GM12864 (cell line): ENCODE results near the gene RIC8B.

Source experiments
- DNase-seq: peaks from one replicate; pipeline ENCODE4 v3.0.0-alpha.2; 2011; ENCODE audit warnings: low read depth
- H3K4me3 ChIP-seq: 2 replicates; pipeline ENCODE4 v1.5.1; 2011; ENCODE audit warnings: mild to moderate bottlenecking, low read depth, low read length, control low read depth
- TF ChIP-seq, protein P1 (sequence below): IDR thresholded peaks from 2 replicates; pipeline ENCODE4 v1.5.1; 2011; ENCODE audit warnings: low read depth, mild to moderate bottlenecking, moderate library complexity, low read length, control low read depth, inconsistent platforms; ENCODE audit errors: missing control alignments

RIC8B gene

DNA sequence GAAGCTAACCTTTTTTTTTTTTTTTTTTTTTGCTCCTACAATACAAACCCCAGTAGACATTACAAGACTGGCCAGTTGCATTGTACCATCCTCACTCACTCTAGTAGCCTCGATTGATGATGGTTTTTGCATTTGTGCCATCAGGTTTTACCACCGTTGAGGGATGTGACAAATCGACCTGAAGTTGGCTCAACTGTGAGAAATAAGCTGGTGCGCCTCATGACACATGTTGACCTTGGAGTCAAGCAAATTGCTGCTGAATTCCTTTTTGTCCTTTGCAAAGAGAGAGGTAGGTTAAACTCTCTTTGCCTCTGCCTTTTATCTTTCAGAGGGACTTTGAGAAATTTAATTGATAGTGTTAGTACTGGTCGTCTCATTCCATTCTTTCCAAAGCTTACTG, 76.8 kb downstream of the RIC8B start:
- TF ChIP-seq, protein P1, sequence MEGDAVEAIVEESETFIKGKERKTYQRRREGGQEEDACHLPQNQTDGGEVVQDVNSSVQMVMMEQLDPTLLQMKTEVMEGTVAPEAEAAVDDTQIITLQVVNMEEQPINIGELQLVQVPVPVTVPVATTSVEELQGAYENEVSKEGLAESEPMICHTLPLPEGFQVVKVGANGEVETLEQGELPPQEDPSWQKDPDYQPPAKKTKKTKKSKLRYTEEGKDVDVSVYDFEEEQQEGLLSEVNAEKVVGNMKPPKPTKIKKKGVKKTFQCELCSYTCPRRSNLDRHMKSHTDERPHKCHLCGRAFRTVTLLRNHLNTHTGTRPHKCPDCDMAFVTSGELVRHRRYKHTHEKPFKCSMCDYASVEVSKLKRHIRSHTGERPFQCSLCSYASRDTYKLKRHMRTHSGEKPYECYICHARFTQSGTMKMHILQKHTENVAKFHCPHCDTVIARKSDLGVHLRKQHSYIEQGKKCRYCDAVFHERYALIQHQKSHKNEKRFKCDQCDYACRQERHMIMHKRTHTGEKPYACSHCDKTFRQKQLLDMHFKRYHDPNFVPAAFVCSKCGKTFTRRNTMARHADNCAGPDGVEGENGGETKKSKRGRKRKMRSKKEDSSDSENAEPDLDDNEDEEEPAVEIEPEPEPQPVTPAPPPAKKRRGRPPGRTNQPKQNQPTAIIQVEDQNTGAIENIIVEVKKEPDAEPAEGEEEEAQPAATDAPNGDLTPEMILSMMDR: no peak
- H3K4me3 ChIP-seq: no peak overlapping the region
- no peak for DNase-seq

DNA sequence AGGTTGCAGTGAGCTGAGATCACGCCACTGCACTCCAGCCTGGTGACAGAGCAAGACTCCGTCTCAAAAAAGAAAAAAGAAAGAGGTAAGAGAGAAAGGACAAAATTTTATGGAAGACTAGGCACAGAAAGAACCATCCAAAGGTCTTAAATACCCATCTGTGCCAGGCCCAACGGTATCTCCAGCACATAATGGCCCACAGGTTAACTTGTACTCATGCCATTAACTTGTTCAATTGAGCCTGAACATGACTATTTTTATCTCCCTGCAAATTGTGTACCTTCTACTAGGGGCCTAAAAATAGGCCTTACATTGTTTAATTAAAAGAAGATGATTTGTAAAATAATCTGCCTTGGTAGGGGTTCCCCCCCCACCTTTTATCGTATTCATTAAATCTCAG, 80.2 kb downstream of the RIC8B start:
- no peak overlapping the region for H3K4me3 ChIP-seq
- DNase-seq: no peak
- TF ChIP-seq, protein P1: no peak

DNA sequence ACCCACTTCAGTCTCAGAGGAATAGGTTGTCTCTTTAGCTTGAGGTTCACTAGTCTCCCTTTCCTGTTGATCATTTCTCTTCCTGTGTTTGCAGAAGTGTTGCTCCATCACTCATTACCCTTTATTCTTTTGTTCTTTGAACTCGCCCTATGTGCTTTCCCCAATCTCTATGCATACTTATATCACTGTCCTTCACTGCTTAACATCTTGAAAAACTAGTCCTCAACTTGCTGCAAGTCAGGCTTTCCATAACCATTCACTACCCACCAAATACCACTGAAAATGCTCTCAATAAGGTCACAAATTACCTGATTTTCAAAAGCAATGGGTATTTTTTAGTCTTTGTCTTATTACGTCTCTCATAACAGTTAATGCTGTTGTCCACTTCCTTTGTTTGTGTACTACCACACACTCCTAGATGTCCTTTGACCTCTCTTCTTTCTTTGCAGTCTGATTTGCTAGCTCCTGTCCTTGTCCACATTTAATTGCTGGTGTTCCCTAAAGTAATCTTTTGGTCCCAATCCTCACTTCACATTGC, 80.8 kb downstream of the RIC8B start:
- DNase-seq: no peak
- TF ChIP-seq, protein P1: no peak
- no peak overlapping the region for H3K4me3 ChIP-seq

DNA sequence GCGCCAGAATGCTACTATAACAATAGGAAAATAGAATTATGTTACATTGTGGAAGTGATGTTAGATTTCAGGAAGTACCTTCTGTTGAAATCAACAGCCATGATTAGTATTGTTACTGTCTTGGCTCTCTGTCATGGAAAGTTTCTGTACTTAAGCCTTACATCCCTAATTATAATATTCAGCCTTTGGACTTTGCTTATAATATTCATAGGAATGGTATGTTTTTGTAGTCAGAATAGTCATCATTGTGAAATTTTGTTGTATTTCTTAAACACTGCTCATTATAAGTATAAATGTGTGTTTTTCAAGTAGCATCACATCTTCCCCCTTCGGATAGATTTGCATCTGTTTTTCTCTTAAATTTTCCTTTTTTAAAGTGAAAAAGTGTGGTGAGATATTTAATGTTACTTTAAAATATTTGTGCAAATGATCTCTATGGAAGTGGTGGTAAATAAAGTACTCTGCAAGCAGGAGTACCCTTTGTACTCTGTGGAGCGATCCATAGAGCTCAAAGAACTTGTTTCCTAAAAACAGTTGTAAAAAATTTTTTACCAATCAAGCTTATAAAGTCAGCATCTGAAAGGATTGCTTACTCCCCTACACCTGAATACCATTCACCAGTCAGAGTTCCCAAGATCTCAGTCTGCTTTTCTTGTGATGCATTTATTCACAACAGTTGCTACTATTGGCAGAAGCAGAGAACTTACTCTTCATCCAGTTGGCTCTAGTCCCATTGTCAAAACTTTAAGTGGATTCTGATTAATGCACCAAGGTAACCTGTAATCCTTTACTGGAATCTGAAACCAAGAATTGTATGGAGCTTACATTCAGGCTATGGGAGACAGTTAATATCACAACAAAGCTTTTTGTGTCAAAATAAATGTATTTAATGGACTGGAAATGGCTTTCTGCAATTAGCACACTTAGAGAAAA, 87.8 kb downstream of the RIC8B start:
- DNase-seq: no peak
- no peak overlapping the region for H3K4me3 ChIP-seq
- TF ChIP-seq, protein P1: no peak

DNA sequence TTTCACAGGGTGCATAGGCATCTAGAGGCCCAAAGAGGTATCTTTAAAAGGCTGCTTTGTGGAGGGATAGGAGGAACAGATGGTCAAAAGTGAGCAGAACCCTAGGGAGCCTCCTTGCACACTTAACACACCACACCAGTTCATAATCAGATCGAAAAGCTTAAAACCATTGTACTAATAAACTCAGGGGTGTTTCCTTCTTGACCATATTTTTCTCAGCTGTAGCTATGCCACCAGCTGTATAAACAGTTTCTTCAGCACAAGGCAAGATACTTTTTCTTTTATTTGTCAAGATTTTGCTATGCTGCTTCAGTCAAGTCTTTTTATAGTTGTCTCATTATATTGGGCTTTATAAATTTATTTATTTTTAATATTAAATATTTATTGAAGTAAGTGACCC, 88.7 kb downstream of the RIC8B start:
- H3K4me3 ChIP-seq: no peak overlapping the region
- TF ChIP-seq, protein P1: no peak
- no peak for DNase-seq

DNA sequence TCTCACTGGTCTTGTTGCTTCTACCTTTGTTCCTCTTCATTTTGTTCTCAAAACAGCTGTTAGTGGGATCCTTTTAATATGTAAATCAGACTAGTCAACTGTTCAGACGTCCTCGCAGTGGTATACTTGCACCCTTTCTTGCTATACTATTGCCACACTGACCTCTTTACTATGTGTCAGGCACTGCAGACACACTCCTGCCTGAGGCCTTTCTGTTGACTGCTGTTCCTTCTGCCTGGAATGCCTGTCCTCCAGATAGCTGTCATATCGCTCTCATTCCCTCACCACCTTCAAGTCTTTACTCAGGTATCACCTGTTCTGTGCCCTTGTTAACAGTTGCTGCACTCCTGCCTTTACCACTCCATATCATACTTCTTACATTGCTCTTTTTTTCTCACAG, 91.2 kb downstream of the RIC8B start:
- DNase-seq: no peak
- TF ChIP-seq, protein P1: no peak
- H3K4me3 ChIP-seq: no peak overlapping the region

DNA sequence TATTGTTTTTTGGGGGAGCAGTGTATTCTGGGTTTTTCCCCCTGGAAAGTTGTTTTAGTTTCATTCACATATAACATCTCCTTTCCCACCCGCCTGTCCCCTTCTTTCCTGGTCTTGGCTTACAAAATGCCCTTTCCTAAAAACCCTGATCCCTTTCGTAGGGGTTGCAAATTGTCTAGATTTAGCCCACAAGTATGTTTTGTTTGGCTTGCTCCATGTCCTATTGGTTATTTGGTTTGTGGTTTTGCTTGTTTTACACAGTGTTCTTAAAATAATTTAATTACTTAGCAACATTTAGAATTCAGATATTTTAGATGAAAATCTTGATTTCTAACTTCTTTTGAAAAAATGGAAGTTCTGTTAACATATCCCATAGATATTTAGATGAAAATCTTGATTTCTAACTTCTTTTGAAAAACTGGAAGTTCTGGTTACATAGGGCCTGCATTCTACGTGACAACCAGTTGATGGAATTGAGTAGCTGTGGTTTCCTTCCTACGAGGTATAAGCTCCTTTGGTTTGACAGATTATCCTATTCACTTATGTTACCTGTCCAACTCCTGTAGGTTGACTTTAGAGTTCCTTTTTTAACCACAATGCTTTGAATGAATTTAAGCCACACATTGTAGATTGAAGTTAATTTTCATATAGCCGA, 92.1 kb downstream of the RIC8B start:
- no peak overlapping the region for H3K4me3 ChIP-seq
- no peak for DNase-seq
- TF ChIP-seq, protein P1: no peak
